NCI-H2171 (cell line): ENCODE data around the gene PTPN9.
A peak's percentile ranks its signal among the peaks of the same experiment; 100 is the strongest.
"Not testable (repeated sequence)": the region's sequence is repeated elsewhere in the genome, so short reads cannot be mapped to it uniquely, and the experiment has no call there.

Source experiments
- DNase-seq: peaks from one replicate; lab custom pipeline; 2025; lab: John Stamatoyannopoulos, UW

Gene PTPN9

GRCh38 chr15:75452865-75453702 is 126.0 kb downstream of the PTPN9 start:
- peak; percentile 49 for DNase-seq

- DNase-seq, result peak; percentile 76
Measured at GRCh38 chr15:75452364-75452864, 126.7 kb downstream of the PTPN9 start.

GRCh38 chr15:75451674-75452363 is 127.3 kb downstream of the PTPN9 start, which contains the start of gene SIN3A:
Gene SIN3A, minus strand, starts transcription at chr15:75451690. Its CDS starts 21,315 bp downstream, at chr15:75430375.
- DNase-seq, result peak; percentile 99

GRCh38 chr15:75451202-75451673 is 127.9 kb downstream of the PTPN9 start:
- DNase-seq, result no peak

- peak; percentile 98 for DNase-seq
Measured at GRCh38 chr15:75450307-75451201, 128.6 kb downstream of the PTPN9 start.

- no peak for DNase-seq
Measured at GRCh38 chr15:75449585-75450306, 129.4 kb downstream of the PTPN9 start.

- not testable (repeated sequence) for DNase-seq
Measured at GRCh38 chr15:75448171-75448570, 130.9 kb downstream of the PTPN9 start.

- no peak for DNase-seq
Measured at GRCh38 chr15:75446151-75446550, 133.0 kb downstream of the PTPN9 start.

- DNase-seq, result not testable (repeated sequence)
Measured at GRCh38 chr15:75445324-75445723, 133.8 kb downstream of the PTPN9 start.

- not testable (repeated sequence) for DNase-seq
Measured at GRCh38 chr15:75443972-75444453, 135.1 kb downstream of the PTPN9 start.

- DNase-seq, result no peak
Measured at GRCh38 chr15:75437721-75438120, 141.4 kb downstream of the PTPN9 start.

- no peak for DNase-seq
Measured at GRCh38 chr15:75436881-75437280, 142.2 kb downstream of the PTPN9 start.

- DNase-seq, result no peak
Measured at GRCh38 chr15:75431682-75432081, 147.4 kb downstream of the PTPN9 start.

- DNase-seq, result no peak
Measured at GRCh38 chr15:75431270-75431669, 147.8 kb downstream of the PTPN9 start.

GRCh38 chr15:75430259-75430658 is 148.9 kb downstream of the PTPN9 start:
- DNase-seq, result no peak

- DNase-seq, result no peak
Measured at GRCh38 chr15:75428152-75428551, 151.0 kb downstream of the PTPN9 start.

GRCh38 chr15:75425966-75426500 is 153.1 kb downstream of the PTPN9 start:
- no peak for DNase-seq

GRCh38 chr15:75422554-75422953 is 156.6 kb downstream of the PTPN9 start:
- DNase-seq, result no peak

- no peak for DNase-seq
Measured at GRCh38 chr15:75420698-75421097, 158.4 kb downstream of the PTPN9 start.

- DNase-seq, result no peak
Measured at GRCh38 chr15:75416584-75416983, 162.5 kb downstream of the PTPN9 start.
